HL-60 (cell line): ENCODE results near the gene LARGE2.

ENCODE experiments used
- CTCF ChIP-seq: IDR thresholded peaks from one replicate; pipeline ENCODE4 v1.5.1; 2011; ENCODE audit warnings: low read length, control low read depth, inconsistent platforms; ENCODE audit not compliant: insufficient read depth
- POLR2AphosphoS5 ChIP-seq: IDR thresholded peaks from 2 replicates; pipeline ENCODE4 v1.6.1; 2012; ENCODE audit warnings: low read depth
- SPI1 ChIP-seq: IDR thresholded peaks from 2 replicates; pipeline ENCODE4 v1.6.1; 2012; ENCODE audit warnings: low read depth, mild to moderate bottlenecking, borderline replicate concordance

GRCh38 chr11:45960387-45961095 is 38.1 kb downstream of the LARGE2 start:
- TF ChIP-seq SPI1 (no peak), CTCF (no peak), POLR2AphosphoS5 (no peak)
